ENCODE results near the gene LYRM9. TPM values are rescaled to one million over a fixed set of nuclear protein-coding genes. Genes with fewer than 3 reads are reported as not detected.

LYRM9 gene
- total and polyA plus RNA-seq, 7 donors = 2.1 to 27.1 (median 15.5) TPM

DNA sequence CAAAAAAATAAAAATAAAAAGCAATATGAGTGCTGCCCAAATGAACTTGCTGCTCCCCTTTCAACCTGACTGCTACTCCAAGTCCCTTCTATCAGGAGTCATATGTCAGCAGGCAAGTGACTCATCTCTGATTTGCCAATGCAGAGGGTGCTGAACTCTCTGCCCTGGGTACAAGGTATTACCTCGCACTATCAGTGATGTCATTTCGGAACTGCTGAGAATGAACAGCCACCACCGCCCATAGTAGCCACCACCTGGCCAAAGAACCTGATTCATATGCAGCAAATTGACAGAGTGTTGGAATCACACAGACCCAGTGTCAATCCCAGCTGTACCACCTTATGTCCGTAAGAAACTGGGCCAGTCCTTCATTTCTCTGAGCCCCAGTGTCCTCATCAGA lies 31.2 kb downstream of the LYRM9 start:
- WGBS, 2 donors = 28 to 79% methylated on average over 4 of the region's 4 CpGs
- intact Hi-C loops (cut with DNase I) = no loop called here
- H3K27ac ChIP-seq = no peak overlapping the region
- H3K9me3 ChIP-seq = no peaks in the 10 kb centered on the region
- H3K36me3 ChIP-seq = no peaks in the 10 kb centered on the region
- H3K27me3 ChIP-seq = no peaks in the 10 kb centered on the region
- H3K4me1 ChIP-seq = no peaks in the 10 kb centered on the region
- no peak for DNase-seq
- H3K4me3 ChIP-seq = no peak overlapping the region
- TF ChIP-seq, protein P1, sequence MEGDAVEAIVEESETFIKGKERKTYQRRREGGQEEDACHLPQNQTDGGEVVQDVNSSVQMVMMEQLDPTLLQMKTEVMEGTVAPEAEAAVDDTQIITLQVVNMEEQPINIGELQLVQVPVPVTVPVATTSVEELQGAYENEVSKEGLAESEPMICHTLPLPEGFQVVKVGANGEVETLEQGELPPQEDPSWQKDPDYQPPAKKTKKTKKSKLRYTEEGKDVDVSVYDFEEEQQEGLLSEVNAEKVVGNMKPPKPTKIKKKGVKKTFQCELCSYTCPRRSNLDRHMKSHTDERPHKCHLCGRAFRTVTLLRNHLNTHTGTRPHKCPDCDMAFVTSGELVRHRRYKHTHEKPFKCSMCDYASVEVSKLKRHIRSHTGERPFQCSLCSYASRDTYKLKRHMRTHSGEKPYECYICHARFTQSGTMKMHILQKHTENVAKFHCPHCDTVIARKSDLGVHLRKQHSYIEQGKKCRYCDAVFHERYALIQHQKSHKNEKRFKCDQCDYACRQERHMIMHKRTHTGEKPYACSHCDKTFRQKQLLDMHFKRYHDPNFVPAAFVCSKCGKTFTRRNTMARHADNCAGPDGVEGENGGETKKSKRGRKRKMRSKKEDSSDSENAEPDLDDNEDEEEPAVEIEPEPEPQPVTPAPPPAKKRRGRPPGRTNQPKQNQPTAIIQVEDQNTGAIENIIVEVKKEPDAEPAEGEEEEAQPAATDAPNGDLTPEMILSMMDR (IDR thresholded peaks at IDR 0.05) = no peak
- TF ChIP-seq POLR2A (IDR thresholded peaks at IDR 0.05) = no peak
- TF ChIP-seq POLR2AphosphoS5 (IDR thresholded peaks at IDR 0.05) = no peak
- no peak for TF ChIP-seq EP300 (IDR thresholded peaks at IDR 0.05)

DNA sequence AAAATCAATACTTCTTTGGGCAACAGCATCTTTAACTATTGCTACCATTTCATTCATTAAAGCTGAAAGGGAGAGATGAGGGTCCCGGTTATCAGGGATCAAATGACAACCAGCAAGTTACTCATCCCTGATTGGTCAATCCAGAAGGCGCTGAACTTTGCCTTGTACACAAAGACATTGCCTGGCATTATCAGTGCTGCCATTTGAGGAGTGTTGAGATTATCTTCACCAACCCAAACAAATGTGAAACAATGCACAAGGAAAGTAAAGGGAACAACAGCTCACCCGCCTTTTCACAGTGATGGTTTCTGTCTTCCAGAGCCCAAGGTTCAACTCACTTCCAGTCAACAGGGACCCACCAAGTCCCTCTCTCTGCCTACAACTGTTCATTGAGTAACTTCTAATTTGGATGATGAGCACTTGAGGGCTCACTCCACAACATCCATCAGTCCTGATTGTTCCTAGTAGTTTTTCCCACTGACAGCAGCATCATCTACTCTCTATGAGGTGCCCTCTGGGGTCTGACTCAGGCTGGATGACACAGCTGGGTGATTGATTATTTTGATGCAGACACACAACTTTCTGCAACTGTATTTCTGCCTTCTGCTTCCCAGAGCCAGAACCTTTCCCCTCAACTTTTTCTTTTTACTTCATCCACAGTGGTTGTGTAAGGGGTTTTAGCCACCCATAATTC lies 32.0 kb downstream of the LYRM9 start:
- Histone ChIP-seq H3K36me3 (no peaks in the 10 kb centered on the region), H3K27me3 (no peaks in the 10 kb centered on the region), H3K27ac (no peak overlapping the region), H3K9me3 (no peaks in the 10 kb centered on the region), H3K4me1 (no peaks in the 10 kb centered on the region), H3K4me3 (no peak overlapping the region)
- intact Hi-C loops (cut with DNase I) = no loop called here
- WGBS, 2 donors = 25 to 68% methylated on average over 3 of the region's 3 CpGs
- DNase-seq = no peak
- TF ChIP-seq POLR2A (IDR thresholded peaks at IDR 0.05) (no peak), POLR2AphosphoS5 (IDR thresholded peaks at IDR 0.05) (no peak), EP300 (IDR thresholded peaks at IDR 0.05) (no peak)
- TF ChIP-seq, protein P1 (IDR thresholded peaks at IDR 0.05) = no peak

DNA sequence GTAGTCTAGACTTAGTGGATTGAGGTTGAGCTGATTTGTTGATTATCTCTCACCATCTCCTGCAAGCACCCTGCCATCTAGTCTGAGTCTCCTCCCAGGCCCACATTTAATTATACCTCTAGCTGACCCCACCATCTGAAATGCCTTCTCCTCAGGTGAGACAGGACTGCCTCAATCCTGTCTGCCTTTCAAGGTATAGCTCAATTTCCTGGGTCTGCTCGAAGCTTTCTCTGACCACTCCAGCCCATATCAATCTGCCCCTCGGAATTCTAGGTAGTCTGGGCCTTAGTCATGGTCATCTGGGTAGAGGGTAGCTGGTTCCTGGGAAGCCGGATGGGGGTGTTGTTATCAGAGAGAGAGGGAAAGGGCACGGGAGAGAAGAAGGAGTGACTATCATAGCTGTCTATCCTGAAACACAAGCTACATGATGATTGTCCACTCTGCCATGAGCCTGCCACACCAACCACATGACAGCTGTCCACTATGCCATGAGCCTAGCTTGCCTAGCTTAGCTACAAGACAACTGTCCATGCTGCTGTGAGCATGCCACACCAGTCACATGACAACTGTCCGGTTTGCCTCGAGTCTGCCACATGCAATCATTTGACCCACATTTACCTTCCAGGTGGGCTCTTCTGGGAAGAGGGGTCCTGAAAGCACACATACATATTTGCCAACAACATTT lies 34.4 kb downstream of the LYRM9 start:
- no peak for DNase-seq
- Histone ChIP-seq H3K4me3 (no peak overlapping the region), H3K27ac (no peak overlapping the region), H3K27me3 (no peaks in the 10 kb centered on the region), H3K4me1 (no peaks in the 10 kb centered on the region), H3K9me3 (no peaks in the 10 kb centered on the region), H3K36me3 (no peaks in the 10 kb centered on the region)
- intact Hi-C loops (cut with DNase I) = no loop called here
- 90 to 94% methylated on average over 6 of the region's 6 CpGs for WGBS, 2 donors
- no peak for TF ChIP-seq POLR2A (IDR thresholded peaks at IDR 0.05)

DNA sequence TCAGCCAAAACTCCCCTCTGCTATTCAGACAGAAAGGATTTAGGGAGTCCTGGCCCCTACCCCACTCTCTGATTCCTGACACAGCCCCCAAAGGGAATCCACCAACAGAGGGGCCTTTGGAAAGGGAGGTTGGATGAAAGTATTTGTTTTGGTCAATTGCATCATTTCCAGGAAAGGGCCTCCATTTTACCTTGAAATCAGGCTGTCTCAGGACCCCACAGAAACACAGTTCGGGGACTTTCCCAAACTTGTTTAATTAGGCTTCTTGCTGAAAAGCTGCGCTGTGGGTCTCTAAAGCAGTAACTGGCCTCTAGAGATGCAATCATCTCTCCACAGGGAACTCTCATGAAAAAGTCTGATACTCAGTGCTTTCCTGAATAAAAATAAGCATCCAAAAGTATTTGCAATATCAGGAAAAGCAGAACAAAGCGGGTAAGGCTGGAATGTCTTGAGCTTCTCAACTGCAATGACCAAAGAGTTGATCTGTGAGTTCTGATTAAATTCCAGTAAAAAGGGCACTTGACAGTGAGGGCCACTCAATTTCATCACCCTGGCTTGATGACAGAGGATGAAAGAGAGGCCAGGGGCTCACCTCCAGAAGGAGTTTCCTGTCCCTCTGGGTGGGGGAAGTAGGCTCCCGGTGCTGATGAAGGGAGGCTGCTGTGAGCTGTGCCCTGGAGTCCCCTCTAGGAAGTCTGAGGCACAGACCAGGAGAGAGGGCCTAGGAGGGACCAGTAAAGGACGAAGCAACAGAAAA lies 36.3 kb downstream of the LYRM9 start:
- H3K27me3 ChIP-seq = no peaks in the 10 kb centered on the region
- H3K4me3 ChIP-seq = no peak overlapping the region
- WGBS, 2 donors = 81 to 91% methylated on average over 5 of the region's 5 CpGs
- DNase-seq = no peak
- intact Hi-C loops (cut with DNase I) = no loop called here
- H3K9me3 ChIP-seq = no peaks in the 10 kb centered on the region
- no peaks in the 10 kb centered on the region for H3K36me3 ChIP-seq
- H3K4me1 ChIP-seq = no peaks in the 10 kb centered on the region
- H3K27ac ChIP-seq = no peak overlapping the region
- TF ChIP-seq EP300 (IDR thresholded peaks at IDR 0.05) (no peak), POLR2A (IDR thresholded peaks at IDR 0.05) (no peak), POLR2AphosphoS5 (IDR thresholded peaks at IDR 0.05) (no peak)
- TF ChIP-seq, protein P1 (IDR thresholded peaks at IDR 0.05) = no peak

DNA sequence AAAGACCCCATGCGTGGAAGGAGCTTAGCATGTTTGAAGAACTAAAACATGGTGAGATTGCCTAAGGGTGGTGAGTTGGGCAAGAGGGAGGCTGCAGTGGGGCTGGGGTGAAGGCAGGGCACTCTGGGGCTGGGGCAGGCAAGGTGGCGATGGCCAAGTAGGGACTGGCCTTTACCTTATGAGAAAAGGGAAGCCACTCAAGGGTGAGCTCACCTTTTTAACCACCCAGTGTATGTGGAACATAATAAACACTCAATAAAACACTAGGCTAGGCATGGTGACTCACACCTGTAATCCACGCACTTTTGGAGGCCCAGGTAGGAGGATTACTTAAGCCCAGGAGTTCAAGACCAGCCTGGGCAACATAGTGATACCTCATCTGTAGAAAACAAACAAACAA lies 37.7 kb downstream of the LYRM9 start:
- no peak for DNase-seq
- no peak overlapping the region for H3K27ac ChIP-seq
- no peaks in the 10 kb centered on the region for H3K9me3 ChIP-seq
- no peak overlapping the region for H3K4me3 ChIP-seq
- 80 to 89% methylated on average over 3 of the region's 3 CpGs for WGBS, 2 donors
- H3K27me3 ChIP-seq = no peaks in the 10 kb centered on the region
- H3K4me1 ChIP-seq = no peaks in the 10 kb centered on the region
- intact Hi-C loops (cut with DNase I) = no loop called here
- TF ChIP-seq POLR2AphosphoS5 (IDR thresholded peaks at IDR 0.05) (no peak), EP300 (IDR thresholded peaks at IDR 0.05) (no peak), POLR2A (IDR thresholded peaks at IDR 0.05) (no peak)
- TF ChIP-seq, protein P1 (IDR thresholded peaks at IDR 0.05) = no peak
- no peaks in the 10 kb centered on the region for H3K36me3 ChIP-seq

Data from sigmoid colon (tissue), 7 donors.